Measurements from ENCODE around the gene MUC4.
"Not testable (repeated sequence)": the region's sequence is repeated elsewhere in the genome, so short reads cannot be mapped to it uniquely, and the experiment has no call there.

Gene MUC4

DNA sequence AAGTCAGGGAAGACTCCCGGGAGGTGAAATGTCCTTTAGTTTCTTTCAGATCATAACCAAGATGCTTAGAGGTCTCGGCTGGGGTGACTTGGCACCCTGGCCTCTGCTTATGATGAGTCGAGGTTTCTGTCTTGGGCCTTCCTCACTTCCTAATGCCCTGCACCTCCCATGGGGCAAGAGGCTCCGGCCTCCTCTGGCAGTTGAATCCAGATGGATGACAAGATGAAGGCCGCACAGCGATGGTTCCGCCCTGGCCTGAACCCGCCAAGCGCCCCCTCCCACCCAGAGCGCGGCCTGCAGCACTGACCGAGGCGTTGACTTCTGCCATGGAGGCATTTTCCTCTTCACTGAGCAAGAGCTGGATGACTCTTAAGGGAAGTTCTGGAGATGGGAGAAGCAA is 59.7 kb downstream of the MUC4 start:
- peaks cover 0 to 16% of the 10 kb centered on the region in 2 donors for H3K27me3 ChIP-seq (ENCODE audit: control insufficient read depth in 1 of 2, insufficient read depth in 2 of 2, low read length in 2 of 2)
- H3K27ac ChIP-seq (ENCODE audit: low read length) = no peak overlapping the region
- peaks cover 0 to 2% of the 10 kb centered on the region in 2 donors for H3K36me3 ChIP-seq (ENCODE audit: control insufficient read depth in 2 of 2, insufficient read depth in 2 of 2, low read length in 2 of 2)
- no peak overlapping the region for H3K4me3 ChIP-seq (ENCODE audit: low read length in 2 of 2)
- no peaks in the 10 kb centered on the region for H3K4me1 ChIP-seq (ENCODE audit: control insufficient read depth, insufficient read depth, low read length)
- no peak overlapping the region for H3K9ac ChIP-seq (ENCODE audit: low read length in 2 of 2)
- H3K9me3 ChIP-seq (ENCODE audit: control insufficient read depth in 2 of 2, low read length in 2 of 2) = no peaks in the 10 kb centered on the region

GRCh38 chr3:195751560-195751959 is 60.2 kb downstream of the MUC4 start:
- Histone ChIP-seq H3K4me3 (ENCODE audit: low read length in 2 of 2) (no peak overlapping the region), H3K27me3 (ENCODE audit: control insufficient read depth in 1 of 2, insufficient read depth in 2 of 2, low read length in 2 of 2) (peaks cover 0 to 13% of the 10 kb centered on the region in 2 donors), H3K9me3 (ENCODE audit: control insufficient read depth in 2 of 2, low read length in 2 of 2) (no peaks in the 10 kb centered on the region)

GRCh38 chr3:195750797-195751520 is 60.8 kb downstream of the MUC4 start:
- Histone ChIP-seq H3K27ac (ENCODE audit: low read length) (no peak overlapping the region), H3K4me3 (ENCODE audit: low read length in 2 of 2) (no peak overlapping the region), H3K9me3 (ENCODE audit: control insufficient read depth in 2 of 2, low read length in 2 of 2) (no peaks in the 10 kb centered on the region), H3K36me3 (ENCODE audit: control insufficient read depth in 2 of 2, insufficient read depth in 2 of 2, low read length in 2 of 2) (peaks cover 0 to 2% of the 10 kb centered on the region in 2 donors), H3K27me3 (ENCODE audit: control insufficient read depth in 1 of 2, insufficient read depth in 2 of 2, low read length in 2 of 2) (peaks cover 0 to 10% of the 10 kb centered on the region in 2 donors), H3K4me1 (ENCODE audit: control insufficient read depth, insufficient read depth, low read length) (no peaks in the 10 kb centered on the region), H3K9ac (ENCODE audit: low read length in 2 of 2) (no peak overlapping the region)

More at GRCh38 chr3:195751560-195751959, 60.2 kb downstream of the MUC4 start:
- Histone ChIP-seq H3K27ac (ENCODE audit: low read length) (no peak overlapping the region), H3K9ac (ENCODE audit: low read length in 2 of 2) (no peak overlapping the region), H3K36me3 (ENCODE audit: control insufficient read depth in 2 of 2, insufficient read depth in 2 of 2, low read length in 2 of 2) (peaks cover 0 to 2% of the 10 kb centered on the region in 2 donors), H3K4me1 (ENCODE audit: control insufficient read depth, insufficient read depth, low read length) (no peaks in the 10 kb centered on the region)

DNA sequence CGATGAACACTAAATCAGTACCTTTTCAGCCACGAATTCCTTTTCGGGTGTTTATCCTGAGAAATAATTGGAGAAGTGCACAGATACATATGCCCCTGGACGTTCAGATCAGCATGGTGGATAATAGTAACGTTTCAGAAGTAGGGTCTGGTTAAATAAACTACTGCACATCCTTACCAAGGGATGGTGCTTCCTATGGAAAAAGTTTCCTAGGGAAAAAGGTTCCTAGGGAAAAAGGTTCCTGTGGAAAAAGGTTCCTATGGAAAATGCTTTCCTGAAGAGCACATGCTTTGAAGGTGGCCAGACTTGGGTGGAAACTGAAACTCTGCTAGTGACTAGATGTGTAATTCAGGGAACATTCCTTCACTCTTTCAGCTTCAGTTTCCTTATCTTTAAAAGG is 62.6 kb downstream of the MUC4 start:
- not testable (repeated sequence) for H3K9me3 ChIP-seq (ENCODE audit: control insufficient read depth in 2 of 2, low read length in 2 of 2); H3K4me1 ChIP-seq (ENCODE audit: control insufficient read depth, insufficient read depth, low read length); H3K27me3 ChIP-seq (ENCODE audit: control insufficient read depth in 1 of 2, insufficient read depth in 2 of 2, low read length in 2 of 2); H3K9ac ChIP-seq (ENCODE audit: low read length in 2 of 2); H3K36me3 ChIP-seq (ENCODE audit: control insufficient read depth in 2 of 2, insufficient read depth in 2 of 2, low read length in 2 of 2); H3K27ac ChIP-seq (ENCODE audit: low read length); H3K4me3 ChIP-seq (ENCODE audit: low read length in 2 of 2)

GRCh38 chr3:195748661-195749060 is 63.1 kb downstream of the MUC4 start:
- Histone ChIP-seq H3K27me3 (ENCODE audit: control insufficient read depth in 1 of 2, insufficient read depth in 2 of 2, low read length in 2 of 2) (peaks cover 0 to 6% of the 10 kb centered on the region in 2 donors), H3K4me3 (ENCODE audit: low read length in 2 of 2) (no peak overlapping the region), H3K4me1 (ENCODE audit: control insufficient read depth, insufficient read depth, low read length) (no peaks in the 10 kb centered on the region), H3K36me3 (ENCODE audit: control insufficient read depth in 2 of 2, insufficient read depth in 2 of 2, low read length in 2 of 2) (peaks cover 0 to 4% of the 10 kb centered on the region in 2 donors), H3K27ac (ENCODE audit: low read length) (no peak overlapping the region), H3K9ac (ENCODE audit: low read length in 2 of 2) (no peak overlapping the region), H3K9me3 (ENCODE audit: control insufficient read depth in 2 of 2, low read length in 2 of 2) (no peaks in the 10 kb centered on the region)

GRCh38 chr3:195746751-195747150 is 65.0 kb downstream of the MUC4 start:
- Histone ChIP-seq H3K4me1 (ENCODE audit: control insufficient read depth, insufficient read depth, low read length) (no peaks in the 10 kb centered on the region), H3K27me3 (ENCODE audit: control insufficient read depth in 1 of 2, insufficient read depth in 2 of 2, low read length in 2 of 2) (peaks cover 0 to 6% of the 10 kb centered on the region in 2 donors), H3K4me3 (ENCODE audit: low read length in 2 of 2) (no peak overlapping the region), H3K9me3 (ENCODE audit: control insufficient read depth in 2 of 2, low read length in 2 of 2) (no peaks in the 10 kb centered on the region), H3K36me3 (ENCODE audit: control insufficient read depth in 2 of 2, insufficient read depth in 2 of 2, low read length in 2 of 2) (peaks cover 0 to 4% of the 10 kb centered on the region in 2 donors), H3K27ac (ENCODE audit: low read length) (no peak overlapping the region), H3K9ac (ENCODE audit: low read length in 2 of 2) (no peak overlapping the region)

- peaks cover 0 to 6% of the 10 kb centered on the region in 2 donors for H3K27me3 ChIP-seq (ENCODE audit: control insufficient read depth in 1 of 2, insufficient read depth in 2 of 2, low read length in 2 of 2)
- H3K27ac ChIP-seq (ENCODE audit: low read length) = no peak overlapping the region
- no peaks in the 10 kb centered on the region for H3K4me1 ChIP-seq (ENCODE audit: control insufficient read depth, insufficient read depth, low read length)
- no peak overlapping the region for H3K4me3 ChIP-seq (ENCODE audit: low read length in 2 of 2)
- H3K9ac ChIP-seq (ENCODE audit: low read length in 2 of 2) = no peak overlapping the region
- H3K9me3 ChIP-seq (ENCODE audit: control insufficient read depth in 2 of 2, low read length in 2 of 2) = no peaks in the 10 kb centered on the region
- peaks cover 0 to 4% of the 10 kb centered on the region in 2 donors for H3K36me3 ChIP-seq (ENCODE audit: control insufficient read depth in 2 of 2, insufficient read depth in 2 of 2, low read length in 2 of 2)
Measured at GRCh38 chr3:195746346-195746745, 65.4 kb downstream of the MUC4 start.

DNA sequence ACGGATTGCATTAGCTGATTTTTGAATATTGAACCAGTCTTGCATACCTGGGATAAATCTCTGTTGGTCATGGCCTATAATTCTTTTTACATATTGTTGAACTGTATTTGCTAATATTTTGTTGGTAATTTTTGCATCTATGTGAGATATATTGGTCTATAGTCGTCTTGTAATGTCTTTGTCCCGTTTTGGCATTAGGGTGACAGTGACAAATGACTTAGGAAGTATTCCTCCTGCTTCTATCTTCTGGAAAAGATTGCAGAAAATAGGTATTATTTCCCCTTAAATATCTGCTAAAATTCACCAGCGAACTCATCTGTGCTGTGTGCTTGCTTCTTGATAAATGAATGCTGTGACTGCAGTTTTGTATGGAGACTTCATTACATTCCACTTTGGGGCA is 67.3 kb downstream of the MUC4 start:
- H3K4me1 ChIP-seq (ENCODE audit: control insufficient read depth, insufficient read depth, low read length) = no peaks in the 10 kb centered on the region
- no peak overlapping the region for H3K9ac ChIP-seq (ENCODE audit: low read length in 2 of 2)
- H3K4me3 ChIP-seq (ENCODE audit: low read length in 2 of 2) = no peak overlapping the region
- H3K36me3 ChIP-seq (ENCODE audit: control insufficient read depth in 2 of 2, insufficient read depth in 2 of 2, low read length in 2 of 2) = peaks cover 0 to 4% of the 10 kb centered on the region in 2 donors
- peaks cover 0 to 6% of the 10 kb centered on the region in 2 donors for H3K27me3 ChIP-seq (ENCODE audit: control insufficient read depth in 1 of 2, insufficient read depth in 2 of 2, low read length in 2 of 2)
- H3K27ac ChIP-seq (ENCODE audit: low read length) = no peak overlapping the region
- H3K9me3 ChIP-seq (ENCODE audit: control insufficient read depth in 2 of 2, low read length in 2 of 2) = no peaks in the 10 kb centered on the region

- H3K9me3 ChIP-seq (ENCODE audit: control insufficient read depth in 2 of 2, low read length in 2 of 2) = no peaks in the 10 kb centered on the region
- peaks cover 6 to 10% of the 10 kb centered on the region in 2 donors for H3K36me3 ChIP-seq (ENCODE audit: control insufficient read depth in 2 of 2, insufficient read depth in 2 of 2, low read length in 2 of 2)
- no peak overlapping the region for H3K4me3 ChIP-seq (ENCODE audit: low read length in 2 of 2)
- H3K9ac ChIP-seq (ENCODE audit: low read length in 2 of 2) = no peak overlapping the region
- no peak overlapping the region for H3K27ac ChIP-seq (ENCODE audit: low read length)
- no peaks in the 10 kb centered on the region for H3K27me3 ChIP-seq (ENCODE audit: control insufficient read depth in 1 of 2, insufficient read depth in 2 of 2, low read length in 2 of 2)
- no peaks in the 10 kb centered on the region for H3K4me1 ChIP-seq (ENCODE audit: control insufficient read depth, insufficient read depth, low read length)
Measured at GRCh38 chr3:195739561-195740111, 72.1 kb downstream of the MUC4 start.

- Histone ChIP-seq H3K4me3 (ENCODE audit: low read length in 2 of 2) (no peak overlapping the region), H3K9me3 (ENCODE audit: control insufficient read depth in 2 of 2, low read length in 2 of 2) (no peaks in the 10 kb centered on the region), H3K4me1 (ENCODE audit: control insufficient read depth, insufficient read depth, low read length) (no peaks in the 10 kb centered on the region), H3K36me3 (ENCODE audit: control insufficient read depth in 2 of 2, insufficient read depth in 2 of 2, low read length in 2 of 2) (peaks cover 6 to 11% of the 10 kb centered on the region in 2 donors), H3K27ac (ENCODE audit: low read length) (no peak overlapping the region), H3K27me3 (ENCODE audit: control insufficient read depth in 1 of 2, insufficient read depth in 2 of 2, low read length in 2 of 2) (no peaks in the 10 kb centered on the region), H3K9ac (ENCODE audit: low read length in 2 of 2) (no peak overlapping the region)
Measured at GRCh38 chr3:195738274-195739044, 73.3 kb downstream of the MUC4 start.

Measured in stomach smooth muscle (tissue), 2 donors.